K562 (cell line): ENCODE measurements around the gene MARS1. TPM values are rescaled to one million over a fixed set of nuclear protein-coding genes. Genes with fewer than 3 reads are reported as not detected.

Experiments
- ATAC-seq: fragments of 200-7000 bp; cut with Tn5 transposase; 3 replicates; pipeline ENCODE4 v1.9.1; 2020; ENCODE audit warnings: moderate library complexity
- BruUV-seq: library from RNA; stranded (reverse); fragments of 400-500 nt; replicated peaks from 2 replicates; lab custom pipeline; 2021; lab: Mats Ljungman, UMichigan
- CTCF ChIA-PET: fragments of 300-600 bp; formaldehyde crosslinking; extraction: SDS; loops from one replicate; lab custom pipeline; 2021; ENCODE audit warnings: low intra/inter-chr PET ratio; lab: Yijun Ruan, JAX
- POLR2A ChIA-PET: fragments of 300-600, 350-650 bp; sonication (Branson Sonifier 250); formaldehyde crosslinking; extraction: SDS; loops from one replicate; lab custom pipeline; 2021; ENCODE audit warnings: antibody characterized with exemption, inconsistent platforms; lab: Yijun Ruan, JAX
- DNase-seq, 4 experiments: peaks; one replicate each; pipeline versions ENCODE4 v3.0.0 to v3.0.0-alpha.2; 2011 to 2018; ENCODE audit warnings: low spot score in 3 of 4, mixed read lengths in 3 of 4; ENCODE audit errors: extremely low read depth in 1 of 4
- FAIRE-seq: peaks from 2 replicates; lab custom pipeline; 2011; peaks lifted over from hg19 to GRCh38; lab: Jason Lieb, UNC
- H2AFZ ChIP-seq: 2 replicates; pipeline ENCODE4 v1.6.0; 2011; ENCODE audit warnings: low read depth, low read length, control low read depth, inconsistent platforms
- H3K27ac ChIP-seq: fragments of 200-600 bp; 3 replicates; pipeline ENCODE4 v1.8.0; 2011; ENCODE audit warnings: low read depth, mild to moderate bottlenecking, control low read depth, inconsistent platforms, low read length, moderate library complexity, mixed read lengths; ENCODE audit errors: extremely low read depth
- H3K27me3 ChIP-seq, 2 experiments: fragments of 300-600 bp in 1 of 2; 2 replicates in 1 of 2; 3 replicates in 1 of 2; pipeline versions ENCODE4 v1.6.0 to v1.8.0; 2011; ENCODE audit warnings: inconsistent platforms in 2 of 2, low read length in 2 of 2, mild to moderate bottlenecking in 1 of 2, mixed read lengths in 1 of 2, moderate library complexity in 1 of 2; ENCODE audit not compliant: control insufficient read depth in 2 of 2, insufficient read depth in 2 of 2
- H3K36me3 ChIP-seq: fragments of 300-600 bp; 3 replicates; pipeline ENCODE4 v1.8.0; 2011; ENCODE audit warnings: mild to moderate bottlenecking, low read length, inconsistent platforms; ENCODE audit not compliant: control insufficient read depth, insufficient read depth
- H3K4me1 ChIP-seq, 2 experiments: fragments of 200-600 bp in 1 of 2; replicated peaks in 1 of 2; 2 replicates in 1 of 2; 3 replicates in 1 of 2; pipeline versions ENCODE4 v1.5.1 to v1.8.0; 2011; ENCODE audit warnings: inconsistent platforms in 2 of 2, low read length in 2 of 2, mild to moderate bottlenecking in 1 of 2, mixed read lengths in 1 of 2, moderate library complexity in 1 of 2; ENCODE audit not compliant: control insufficient read depth in 2 of 2, insufficient read depth in 2 of 2
- H3K4me2 ChIP-seq: 2 replicates; pipeline ENCODE4 v1.6.1; 2011; ENCODE audit warnings: low read length, control low read depth, inconsistent platforms, mixed read lengths; ENCODE audit not compliant: insufficient read depth
- H3K4me3 ChIP-seq: fragments of 200-600 bp; sonication (generic), shearing (Covaris generic); 2 replicates; pipeline ENCODE4 v1.5.1; 2016; ENCODE audit warnings: control low read depth, inconsistent platforms
- H3K79me2 ChIP-seq: fragments of 200-600 bp; 3 replicates; pipeline ENCODE4 v1.8.0; 2011; ENCODE audit warnings: low read length, inconsistent platforms; ENCODE audit not compliant: control insufficient read depth, insufficient read depth
- H3K9ac ChIP-seq, 2 experiments: 2 replicates each; pipeline versions ENCODE4 v1.6.0 to v1.6.1; 2011; ENCODE audit warnings: low read depth in 2 of 2, low read length in 2 of 2, control low read depth in 1 of 2, inconsistent platforms in 1 of 2, mild to moderate bottlenecking in 1 of 2, mixed read lengths in 1 of 2; ENCODE audit not compliant: insufficient read depth in 1 of 2
- H3K9me1 ChIP-seq: one replicate; pipeline ENCODE4 v1.6.0; 2011; ENCODE audit warnings: inconsistent platforms, mild to moderate bottlenecking, low read length, moderate library complexity; ENCODE audit not compliant: control insufficient read depth, insufficient read depth
- H3K9me3 ChIP-seq: replicated peaks from 2 replicates; pipeline ENCODE4 v1.5.1; 2011; ENCODE audit warnings: low read depth, low read length, inconsistent platforms; ENCODE audit not compliant: control insufficient read depth, insufficient read depth
- H4K20me1 ChIP-seq: replicated peaks from 2 replicates; pipeline ENCODE4 v1.6.1; 2011; ENCODE audit warnings: low read length, inconsistent platforms, mixed read lengths; ENCODE audit not compliant: control insufficient read depth, insufficient read depth
- CBX1 ChIP-seq: sonication (generic); IDR thresholded peaks from 2 replicates; pipeline ENCODE4 v1.6.1; 2016; ENCODE audit warnings: antibody characterized with exemption, low read depth, mild to moderate bottlenecking
- DMBX1 ChIP-seq: fragments of 250-450 bp; sonication (Bioruptor Pico); IDR thresholded peaks from 2 replicates; pipeline ENCODE4 v1.8.0; 2022; ENCODE audit warnings: inconsistent platforms, mild to moderate bottlenecking, moderate library complexity, borderline replicate concordance
- ETV5 ChIP-seq: sonication (generic); formaldehyde crosslinking; IDR thresholded peaks from 2 replicates; pipeline ENCODE4 v1.4.0; 2020; ENCODE audit warnings: low read depth, mild to moderate bottlenecking, missing genetic modification reagents
- HDGF ChIP-seq: fragments of 450-650 bp; IDR thresholded peaks from 2 replicates; pipeline ENCODE4 v1.6.1; 2016
- KAT2B ChIP-seq: IDR thresholded peaks from one replicate; pipeline ENCODE4 v1.6.1; 2012; ENCODE audit warnings: low read depth, mild to moderate bottlenecking, control low read depth, inconsistent platforms, low read length, moderate library complexity
- MEF2D ChIP-seq: conservative IDR thresholded peaks from 2 replicates; pipeline ENCODE4 v1.6.1; 2016; ENCODE audit warnings: low read depth, missing genetic modification characterization, missing compliant biosample characterization
- NFRKB ChIP-seq: fragments of 450-650 bp; IDR thresholded peaks from 2 replicates; pipeline ENCODE4 v1.6.1; 2016; ENCODE audit warnings: low read depth
- NR2C2 ChIP-seq, 2 experiments: fragments of 200-800 bp in 1 of 2; sonication (Bioruptor generic) in 1 of 2; sonication (generic) in 1 of 2; formaldehyde crosslinking in 1 of 2; IDR thresholded peaks; 2 replicates each; pipeline versions ENCODE4 v1.6.1 to v1.8.0; 2016 to 2022; ENCODE audit warnings: mild to moderate bottlenecking in 1 of 2, missing compliant biosample characterization in 1 of 2, missing genetic modification characterization in 1 of 2, missing genetic modification reagents in 1 of 2
- NR4A1 ChIP-seq, 2 experiments: fragments of 250-450 bp in 1 of 2; fragments of 450-650 bp in 1 of 2; sonication (Bioruptor Pico) in 1 of 2; IDR thresholded peaks; 2 replicates each; pipeline versions ENCODE4 v1.4.0 to v1.6.1; 2016 to 2020; ENCODE audit warnings: mild to moderate bottlenecking in 2 of 2, missing compliant biosample characterization in 1 of 2, missing genetic modification characterization in 1 of 2, moderate library complexity in 1 of 2
- SP1 ChIP-seq: sonication (generic); formaldehyde crosslinking; IDR thresholded peaks from 2 replicates; pipeline ENCODE4 v1.8.1; 2022; ENCODE audit warnings: mild to moderate bottlenecking, missing genetic modification reagents
- TOE1 ChIP-seq, 2 experiments: fragments of 450-650 bp in 1 of 2; sonication (generic) in 1 of 2; formaldehyde crosslinking in 1 of 2; IDR thresholded peaks; 2 replicates each; pipeline versions ENCODE4 v1.7.1 to v1.8.0; 2016 to 2022; ENCODE audit warnings: borderline replicate concordance in 2 of 2, mild to moderate bottlenecking in 2 of 2, antibody characterized with exemption in 1 of 2, inconsistent platforms in 1 of 2, low read depth in 1 of 2, missing genetic modification reagents in 1 of 2, moderate library complexity in 1 of 2
- ZC3H4 ChIP-seq: sonication (generic); formaldehyde crosslinking; IDR thresholded peaks from 2 replicates; pipeline ENCODE4 v1.9.0; 2021; ENCODE audit warnings: missing genetic modification reagents, borderline replicate concordance
- WGBS: fragments of 100-300 bp; shearing (Covaris generic); methylation state at CpG from one replicate; pipeline ENCODE4 v1.1.6; 2016; ENCODE audit warnings: low coverage, mixed read lengths; ENCODE audit not compliant: insufficient coverage; ENCODE audit errors: missing lambda C conversion rate; 5-methylcytosine and 5-hydroxymethylcytosine counted together
- in situ Hi-C: fragments of 300-500 bp; cut with MboI; formaldehyde crosslinking; loops from 4 replicates; pipeline ENCODE4 v1.15.0; 2018; ENCODE audit warnings: inconsistent platforms, mixed read lengths
- intact Hi-C: fragments of 100-400 bp; cut with micrococcal nuclease; formaldehyde crosslinking; loops from 2 replicates; pipeline ENCODE4 v1.14.2; 2022
- polyA plus RNA-seq, 8 experiments: library from polyadenylated mRNA; depleted of rRNA in 4 of 8; stranded (reverse) in 5 of 8; unstranded in 3 of 8; fragments of >200 nt; fragmentation: Nextera tagmentation in 2 of 8; fragmentation: Illumina TruSeq in 1 of 8; extraction: Ambion mirVana in 2 of 8; extraction: Trizol in 1 of 8; gene quantifications; 2 replicates each; pipeline versions ENCODE4 v1.2.1 to v1.2.3, GENCODE V29; 2011 to 2014; ENCODE audit warnings: inconsistent platforms in 1 of 8, missing spikeins in 1 of 8
- total RNA-seq, 7 experiments: library from RNA; depleted of rRNA in 6 of 7; stranded (reverse); fragments of >200 nt in 6 of 7; fragmentation: Illumina TruSeq in 2 of 7; extraction: Trizol in 2 of 7; gene quantifications; 2 replicates each; pipeline versions ENCODE4 v1.2.1 to v1.2.3, GENCODE V29; 2011 to 2021; ENCODE audit warnings: low replicate concordance in 1 of 7
- TF ChIP-seq, protein P1 (sequence below), 3 experiments: IDR thresholded peaks in 2 of 3; conservative IDR thresholded peaks in 1 of 3; 2 replicates each; pipeline ENCODE4 v1.5.1; 2011 to 2012; ENCODE audit warnings: low read length in 3 of 3, mild to moderate bottlenecking in 3 of 3, control low read depth in 2 of 3, improper control_type of control experiment in 1 of 3, inconsistent platforms in 1 of 3, low read depth in 1 of 3, mixed read lengths in 1 of 3, moderate library complexity in 1 of 3; ENCODE audit not compliant: insufficient read depth in 2 of 3
- TF ChIP-seq, protein P2 (sequence below), 2 experiments: IDR thresholded peaks; 2 replicates each; pipeline ENCODE4 v1.6.1; 2012; ENCODE audit warnings: improper control_type of control experiment in 2 of 2, low read depth in 2 of 2, low read length in 2 of 2, borderline replicate concordance in 1 of 2

Gene MARS1
- total and polyA plus RNA-seq, 9 of the 15 experiments (the other 6 are each of a cell fraction or from before 2014, with no cell fraction given): 117 to 382 (median 220) TPM

DNA sequence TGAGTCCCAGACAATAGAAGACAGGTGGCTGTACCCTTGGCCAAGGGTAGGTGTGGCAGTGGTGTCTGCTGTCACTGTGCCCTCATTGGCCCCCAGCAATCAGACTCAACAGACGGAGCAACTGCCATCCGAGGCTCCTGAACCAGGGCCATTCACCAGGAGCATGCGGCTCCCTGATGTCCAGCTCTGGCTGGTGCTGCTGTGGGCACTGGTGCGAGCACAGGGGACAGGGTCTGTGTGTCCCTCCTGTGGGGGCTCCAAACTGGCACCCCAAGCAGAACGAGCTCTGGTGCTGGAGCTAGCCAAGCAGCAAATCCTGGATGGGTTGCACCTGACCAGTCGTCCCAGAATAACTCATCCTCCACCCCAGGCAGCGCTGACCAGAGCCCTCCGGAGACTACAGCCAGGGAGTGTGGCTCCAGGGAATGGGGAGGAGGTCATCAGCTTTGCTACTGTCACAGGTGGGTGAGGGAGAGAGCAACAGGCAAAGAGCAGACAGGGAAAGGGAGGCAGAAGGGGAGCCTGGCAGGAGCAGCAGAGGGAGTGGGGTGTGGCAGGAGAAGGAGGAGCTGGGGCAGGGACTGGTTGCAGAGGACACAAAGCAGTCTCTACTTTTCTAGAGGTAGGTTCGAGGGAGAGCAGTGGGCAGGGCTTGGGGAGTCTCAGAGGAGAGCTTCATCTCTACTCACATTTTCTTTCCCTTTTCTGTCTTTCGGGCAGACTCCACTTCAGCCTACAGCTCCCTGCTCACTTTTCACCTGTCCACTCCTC, 32.3 kb upstream of the MARS1 start:
- Histone ChIP-seq H4K20me1 (no peaks in the 10 kb centered on the region), H3K4me1 (peaks cover 46 to 50% of the 10 kb centered on the region in 2 experiments), H3K36me3 (no peaks in the 10 kb centered on the region), H3K79me2 (peaks cover 20% of the 10 kb centered on the region; the same call in 2 of the 3 replicates), H3K9me1 (no peaks in the 10 kb centered on the region), H3K27ac (peak overlapping the region; percentile 74), H3K9me3 (no peaks in the 10 kb centered on the region), H3K4me2 (peak overlapping the region; percentile 91), H3K27me3 (no peaks in the 10 kb centered on the region), H3K9ac (peak overlapping the region; percentile 78 to 87), H2AFZ (peak overlapping the region; percentile 92), H3K4me3 (peak overlapping the region; percentile 62; the same call in 1 of the 2 replicates)
- ChIA-PET CTCF (interaction anchor here (0.9 kb wide), 1 partner anchor 241 kb away, joined by 5 read pairs; no protein-coding TSS in a partner anchor), POLR2A (interaction anchor here (0.5 to 2.4 kb wide), 24 partner anchors 10 to 575 kb away, joined by 3 to 9 read pairs (median 4); no protein-coding TSS in a partner anchor)
- no peak for FAIRE-seq
- TSS peak; percentile 75 for BruUV-seq
- WGBS: 33% methylated on average over 8 of the region's 10 CpGs
- peak; percentile 6 for ATAC-seq
- in situ Hi-C loops (no loop called here), intact Hi-C loops (loop anchor here (2.0 to 5.0 kb wide), 2 partner anchors 25 to 237 kb away; partner anchors contain the start of genes OS9 and R3HDM2)
- DNase-seq: no peak
- TF ChIP-seq MEF2D (tag) (no peak), ETV5 (CRISPR knock-in tag) (0 out of 2 replicates have a peak, but pooled peaks have one; percentile 40), DMBX1 (CRISPR knock-in tag) (0 out of 2 replicates have a peak, but pooled peaks have one; percentile 7), HDGF (peak; percentile 79; the same call in 1 of the 2 replicates), CBX1 (0 out of 2 replicates have a peak, but pooled peaks have one; percentile 0), NR4A1 (CRISPR knock-in tag; IDR thresholded peaks at IDR 0.05) (no peak), NR4A1 (tag; IDR thresholded peaks at IDR 0.05) (peak; percentile 22; the same call in 1 of the 2 replicates), ZC3H4 (CRISPR knock-in tag) (0 out of 2 replicates have a peak, but pooled peaks have one; percentile 29), TOE1 (IDR thresholded peaks at IDR 0.05; ENCODE audit: borderline replicate concordance) (no peak), TOE1 (CRISPR knock-in tag; IDR thresholded peaks at IDR 0.05; ENCODE audit: borderline replicate concordance, low read depth) (0 out of 2 replicates have a peak, but pooled peaks have one; percentile 34), NFRKB (peak; percentile 85; the same call in 1 of the 2 replicates), KAT2B (no peak), SP1 (CRISPR knock-in tag) (0 out of 2 replicates have a peak, but pooled peaks have one; percentile 9), NR2C2 (CRISPR knock-in tag; IDR thresholded peaks at IDR 0.05) (peak; percentile 40; the same call in 1 of the 2 replicates), NR2C2 (tag; IDR thresholded peaks at IDR 0.05) (no peak)
- TF ChIP-seq, protein P1, sequence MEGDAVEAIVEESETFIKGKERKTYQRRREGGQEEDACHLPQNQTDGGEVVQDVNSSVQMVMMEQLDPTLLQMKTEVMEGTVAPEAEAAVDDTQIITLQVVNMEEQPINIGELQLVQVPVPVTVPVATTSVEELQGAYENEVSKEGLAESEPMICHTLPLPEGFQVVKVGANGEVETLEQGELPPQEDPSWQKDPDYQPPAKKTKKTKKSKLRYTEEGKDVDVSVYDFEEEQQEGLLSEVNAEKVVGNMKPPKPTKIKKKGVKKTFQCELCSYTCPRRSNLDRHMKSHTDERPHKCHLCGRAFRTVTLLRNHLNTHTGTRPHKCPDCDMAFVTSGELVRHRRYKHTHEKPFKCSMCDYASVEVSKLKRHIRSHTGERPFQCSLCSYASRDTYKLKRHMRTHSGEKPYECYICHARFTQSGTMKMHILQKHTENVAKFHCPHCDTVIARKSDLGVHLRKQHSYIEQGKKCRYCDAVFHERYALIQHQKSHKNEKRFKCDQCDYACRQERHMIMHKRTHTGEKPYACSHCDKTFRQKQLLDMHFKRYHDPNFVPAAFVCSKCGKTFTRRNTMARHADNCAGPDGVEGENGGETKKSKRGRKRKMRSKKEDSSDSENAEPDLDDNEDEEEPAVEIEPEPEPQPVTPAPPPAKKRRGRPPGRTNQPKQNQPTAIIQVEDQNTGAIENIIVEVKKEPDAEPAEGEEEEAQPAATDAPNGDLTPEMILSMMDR (IDR thresholded peaks at IDR 0.05 in 2 of 3, conservative IDR thresholded peaks at IDR 0.05 in 1 of 3; ENCODE audit: insufficient read depth in 2 of 3, low read depth in 1 of 3, low read length in 3 of 3): no peak
- TF ChIP-seq, protein P2, sequence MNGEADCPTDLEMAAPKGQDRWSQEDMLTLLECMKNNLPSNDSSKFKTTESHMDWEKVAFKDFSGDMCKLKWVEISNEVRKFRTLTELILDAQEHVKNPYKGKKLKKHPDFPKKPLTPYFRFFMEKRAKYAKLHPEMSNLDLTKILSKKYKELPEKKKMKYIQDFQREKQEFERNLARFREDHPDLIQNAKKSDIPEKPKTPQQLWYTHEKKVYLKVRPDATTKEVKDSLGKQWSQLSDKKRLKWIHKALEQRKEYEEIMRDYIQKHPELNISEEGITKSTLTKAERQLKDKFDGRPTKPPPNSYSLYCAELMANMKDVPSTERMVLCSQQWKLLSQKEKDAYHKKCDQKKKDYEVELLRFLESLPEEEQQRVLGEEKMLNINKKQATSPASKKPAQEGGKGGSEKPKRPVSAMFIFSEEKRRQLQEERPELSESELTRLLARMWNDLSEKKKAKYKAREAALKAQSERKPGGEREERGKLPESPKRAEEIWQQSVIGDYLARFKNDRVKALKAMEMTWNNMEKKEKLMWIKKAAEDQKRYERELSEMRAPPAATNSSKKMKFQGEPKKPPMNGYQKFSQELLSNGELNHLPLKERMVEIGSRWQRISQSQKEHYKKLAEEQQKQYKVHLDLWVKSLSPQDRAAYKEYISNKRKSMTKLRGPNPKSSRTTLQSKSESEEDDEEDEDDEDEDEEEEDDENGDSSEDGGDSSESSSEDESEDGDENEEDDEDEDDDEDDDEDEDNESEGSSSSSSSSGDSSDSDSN (IDR thresholded peaks at IDR 0.05; ENCODE audit: borderline replicate concordance in 1 of 2, low read depth in 2 of 2, low read length in 2 of 2): 0 out of 4 replicates have a peak, but pooled peaks of 1 of the 2 experiments have one; percentile 52
